H1 (cell line): ENCODE data around the gene MLPH. TPM values are rescaled to one million over a fixed set of nuclear protein-coding genes. Genes with fewer than 3 reads are reported as not detected.

ENCODE experiments used
- ASH2L ChIP-seq: fragments of 200-600, 300-600 bp; sonication (generic); IDR thresholded peaks from one replicate; pipeline ENCODE4 v1.7.1; 2017; ENCODE audit warnings: low read length
- BCL11A ChIP-seq, 2 experiments: IDR thresholded peaks; one replicate each; pipeline ENCODE4 v1.6.1; 2011; ENCODE audit warnings: low read depth in 2 of 2, low read length in 2 of 2, mild to moderate bottlenecking in 2 of 2
- BRCA1 ChIP-seq: IDR thresholded peaks from 2 replicates; pipeline ENCODE4 v1.6.1; 2012; ENCODE audit warnings: low read depth, low read length, improper control_type of control experiment
- CBX5 ChIP-seq: fragments of 300-800, 300-1000 bp; sonication (generic); IDR thresholded peaks from 2 replicates; pipeline ENCODE4 v1.7.1; 2016; ENCODE audit warnings: antibody characterized with exemption, low read length, low read depth
- CHD2 ChIP-seq: IDR thresholded peaks from 2 replicates; pipeline ENCODE4 v1.6.1; 2012; ENCODE audit warnings: low read length, improper control_type of control experiment
- CREB1 ChIP-seq: IDR thresholded peaks from 2 replicates; pipeline ENCODE4 v1.6.1; 2012; ENCODE audit warnings: inconsistent platforms
- CTBP2 ChIP-seq: IDR thresholded peaks from 2 replicates; pipeline ENCODE4 v1.7.0; 2011; ENCODE audit warnings: borderline replicate concordance, mild to moderate bottlenecking, moderate library complexity, mixed read lengths, low read length; ENCODE audit not compliant: insufficient read depth, insufficient read length
- EZH2 ChIP-seq: fragments of 200-600 bp; sonication (generic); IDR thresholded peaks from 2 replicates; pipeline ENCODE4 v1.7.1; 2012; ENCODE audit warnings: low read depth, mild to moderate bottlenecking, moderate library complexity, low read length, inconsistent platforms; ENCODE audit not compliant: severe bottlenecking
- SIRT6 ChIP-seq: IDR thresholded peaks from one replicate; pipeline ENCODE4 v1.7.1; 2012; ENCODE audit warnings: low read length, inconsistent platforms
- SUZ12 ChIP-seq: fragments of 200-600 bp; sonication (generic); IDR thresholded peaks from 2 replicates; pipeline ENCODE4 v1.6.1; 2012; ENCODE audit warnings: mild to moderate bottlenecking, inconsistent platforms, low read length, moderate library complexity, mixed read lengths
- polyA plus RNA-seq, 7 experiments: library from polyadenylated mRNA; depleted of rRNA in 3 of 7; stranded (reverse) in 5 of 7; unstranded in 2 of 7; fragments of >200 nt in 5 of 7; fragments of 200-250 nt in 2 of 7; gene quantifications; 1 replicate in 5 of 7; 2 replicates in 1 of 7; 4 replicates in 1 of 7; pipeline versions ENCODE4 v1.2.1 to v1.2.3, GENCODE V29; 2011 to 2013; ENCODE audit warnings: missing spikeins in 2 of 7, mixed read lengths in 2 of 7
- total RNA-seq: library from RNA; stranded (reverse); fragmentation: NEBNext Ultra II Directional; extraction: Animal tissue kit (Norgen Biotek cat#: 25700); gene quantifications from 2 replicates; pipeline ENCODE4 v1.2.1, GENCODE V29; 2021

The MLPH gene
- total and polyA plus RNA-seq, 2 of the 8 experiments (the other 6 are each of a cell fraction or from before 2014, with no cell fraction given): 12.7 to 17.0 TPM

DNA sequence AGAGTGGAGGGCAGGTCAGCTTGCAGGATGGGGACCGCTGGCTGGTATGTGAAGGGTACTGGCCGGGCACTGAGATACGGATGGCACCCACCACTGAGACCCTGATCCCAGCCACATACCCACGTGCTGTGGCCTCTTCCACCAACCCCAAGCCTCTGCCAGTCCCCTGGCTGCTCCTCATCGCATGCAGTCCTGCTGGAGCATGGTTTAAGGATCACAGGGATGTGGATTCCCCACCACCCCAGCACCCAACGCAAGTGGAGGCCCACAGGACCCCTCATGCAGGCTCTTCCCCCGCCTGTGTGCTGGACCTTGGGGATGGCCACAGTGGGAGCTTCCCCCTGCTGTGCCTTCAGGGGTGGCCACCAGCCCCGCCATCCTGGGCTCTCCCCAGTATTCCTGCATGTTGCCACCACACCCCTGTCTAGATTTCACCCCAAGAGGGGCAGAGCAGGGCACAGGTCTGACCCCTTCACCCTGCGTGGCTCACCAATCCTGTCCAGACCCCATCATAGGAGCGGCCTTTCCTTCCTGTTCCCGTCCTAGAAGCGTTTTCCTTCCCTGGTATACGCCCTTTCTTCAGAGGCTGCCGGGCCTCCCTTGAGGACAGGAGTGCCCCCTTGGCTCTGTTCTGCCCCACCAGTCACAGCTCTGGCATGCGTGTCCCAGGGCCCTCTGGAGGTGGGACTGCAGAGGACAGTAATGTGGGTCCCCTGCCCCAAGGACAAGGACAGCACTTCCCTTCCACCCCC is 18.3 kb downstream of the MLPH start (continued):
- TF ChIP-seq BRCA1 (no peak), CBX5 (no peak), CTBP2 (no peak), BCL11A (IDR thresholded peaks at IDR 0.05; ENCODE audit: low read depth in 2 of 2, low read length in 2 of 2) (no peak), SUZ12 (no peak), CHD2 (no peak), ASH2L (no peak), CREB1 (no peak), EZH2 (no peak), SIRT6 (no peak)
